Measurements from ENCODE around the gene ARHGAP6.

GRCh38 chrX:11600578-11600977 lies 65.1 kb downstream of the ARHGAP6 start:
- no peak for TF ChIP-seq CTCF (IDR thresholded peaks at IDR 0.05; ENCODE audit: low read depth, low read length)
- no peak for TF ChIP-seq MYC (IDR thresholded peaks at IDR 0.05; ENCODE audit: low read depth, low read length)
